HG02759 (cell line): ENCODE results near the gene ROBO1.

Source experiments
- ATAC-seq: cut with Tn5 transposase; IDR thresholded peaks from one replicate; pipeline ENCODE4 v1.9.1; 2021; ENCODE audit warnings: mild to moderate bottlenecking, moderate library complexity; ENCODE audit not compliant: unreplicated experiment

ROBO1 gene

DNA sequence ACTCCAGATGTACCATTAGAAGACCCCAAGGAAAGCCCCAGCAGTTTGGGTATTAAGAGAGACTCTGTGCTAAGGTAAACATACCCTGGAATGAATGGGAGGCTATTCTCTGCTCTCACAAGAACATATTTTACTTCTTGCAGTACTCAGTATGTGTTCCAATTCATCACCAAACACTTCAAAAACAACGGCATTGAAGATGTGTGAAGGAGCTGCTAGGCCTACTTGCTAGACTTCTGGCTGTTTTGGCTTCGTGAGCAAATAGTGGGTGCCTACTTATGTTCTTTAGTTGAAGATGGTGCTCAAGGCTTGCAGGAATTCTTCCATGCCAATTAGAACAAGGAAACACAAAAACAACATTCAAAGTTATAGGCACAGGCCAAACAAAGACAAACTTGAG, 514.5 kb downstream of the ROBO1 start:
- ATAC-seq, result no peak

DNA sequence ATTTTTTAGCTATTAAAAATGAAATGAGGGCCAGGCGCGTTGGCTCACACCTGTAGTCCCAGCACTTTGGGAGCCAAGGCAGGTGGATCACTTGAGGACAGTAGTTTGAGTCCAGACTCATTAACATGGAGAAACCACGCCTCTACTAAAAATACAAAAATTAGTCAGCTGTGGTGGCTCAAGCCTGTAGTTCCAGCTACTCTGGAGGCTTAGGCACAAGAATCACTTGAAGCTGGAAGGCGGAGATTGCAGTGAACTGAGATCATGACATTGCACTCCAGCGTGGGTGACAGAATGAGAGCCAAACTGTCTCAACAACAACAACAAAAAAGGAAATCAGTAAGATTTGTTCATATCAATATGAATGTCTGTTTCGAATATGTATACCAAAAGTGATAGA, 517.1 kb downstream of the ROBO1 start:
- no peak for ATAC-seq

DNA sequence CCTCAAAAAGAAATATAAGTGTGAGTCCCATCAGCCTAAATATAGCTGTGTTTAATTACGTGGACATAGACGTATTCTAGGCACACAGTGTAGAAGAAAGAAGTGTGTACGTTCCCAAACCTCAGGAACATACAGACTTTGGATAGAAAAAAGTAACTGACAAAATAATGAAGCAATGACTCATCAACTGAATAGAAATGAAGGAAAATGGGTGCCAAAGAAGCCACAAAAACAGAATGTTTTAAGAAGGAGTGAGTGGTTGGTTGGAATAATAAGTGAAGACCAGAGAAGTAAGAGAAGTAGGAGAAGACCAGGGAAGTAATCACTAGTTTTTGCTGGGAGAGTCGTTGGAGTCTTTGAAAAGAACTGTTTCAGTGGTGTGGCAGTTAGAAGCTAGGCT, 518.1 kb downstream of the ROBO1 start:
- no peak for ATAC-seq

DNA sequence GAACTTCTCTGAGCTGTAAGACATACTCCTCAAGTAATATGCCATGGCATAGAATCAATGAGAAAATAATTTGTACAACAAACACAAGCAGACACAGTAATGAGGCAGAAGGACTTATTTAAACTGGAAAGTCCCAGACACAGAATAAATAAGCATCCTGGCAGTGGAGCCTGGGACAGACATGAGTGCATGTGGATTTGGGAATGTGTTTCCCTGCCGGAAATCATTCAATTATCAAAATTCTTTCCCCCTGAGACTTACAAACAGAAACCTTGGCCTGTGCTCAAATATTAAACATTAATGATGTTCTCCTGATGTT, 520.1 kb downstream of the ROBO1 start:
- ATAC-seq, result no peak

DNA sequence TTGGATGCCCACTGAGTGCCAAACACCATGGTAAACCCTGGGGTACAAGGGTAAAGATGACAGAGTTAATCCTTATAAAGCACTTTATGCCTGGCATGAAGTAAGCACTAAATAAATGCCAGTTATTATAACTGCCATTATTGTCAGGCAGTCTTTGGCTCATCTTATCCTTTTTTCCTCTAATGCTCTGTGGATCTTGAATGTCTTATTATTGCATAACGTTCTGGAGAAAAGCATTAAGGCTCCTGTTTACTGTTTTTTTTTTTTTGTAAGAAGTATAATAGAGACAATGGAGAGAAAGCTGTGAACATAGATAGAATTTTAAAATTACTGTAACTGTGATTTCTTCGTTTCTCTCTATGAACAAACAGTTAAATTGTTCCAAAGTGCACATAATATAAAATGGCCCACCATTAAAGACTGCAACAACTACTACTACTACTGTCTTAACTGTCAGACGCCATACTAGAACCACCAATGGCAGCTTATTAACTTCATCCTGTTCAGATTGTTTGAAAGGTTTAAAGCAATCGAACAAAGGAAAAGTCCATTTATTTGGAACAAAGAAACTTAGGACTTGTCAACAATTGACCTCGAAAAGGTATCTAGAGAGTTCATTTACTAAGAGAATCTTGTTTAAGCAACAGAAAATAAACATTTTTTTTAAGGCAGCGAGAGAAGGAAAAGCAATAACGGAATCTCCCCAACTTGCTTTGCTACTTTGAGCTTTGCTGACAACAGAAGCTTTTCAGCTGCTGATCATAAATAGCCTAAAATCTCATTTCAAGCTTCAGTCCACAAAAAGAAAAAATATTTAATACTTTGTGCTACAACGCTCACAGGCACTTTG, 520.7 kb downstream of the ROBO1 start:
- no peak for ATAC-seq

DNA sequence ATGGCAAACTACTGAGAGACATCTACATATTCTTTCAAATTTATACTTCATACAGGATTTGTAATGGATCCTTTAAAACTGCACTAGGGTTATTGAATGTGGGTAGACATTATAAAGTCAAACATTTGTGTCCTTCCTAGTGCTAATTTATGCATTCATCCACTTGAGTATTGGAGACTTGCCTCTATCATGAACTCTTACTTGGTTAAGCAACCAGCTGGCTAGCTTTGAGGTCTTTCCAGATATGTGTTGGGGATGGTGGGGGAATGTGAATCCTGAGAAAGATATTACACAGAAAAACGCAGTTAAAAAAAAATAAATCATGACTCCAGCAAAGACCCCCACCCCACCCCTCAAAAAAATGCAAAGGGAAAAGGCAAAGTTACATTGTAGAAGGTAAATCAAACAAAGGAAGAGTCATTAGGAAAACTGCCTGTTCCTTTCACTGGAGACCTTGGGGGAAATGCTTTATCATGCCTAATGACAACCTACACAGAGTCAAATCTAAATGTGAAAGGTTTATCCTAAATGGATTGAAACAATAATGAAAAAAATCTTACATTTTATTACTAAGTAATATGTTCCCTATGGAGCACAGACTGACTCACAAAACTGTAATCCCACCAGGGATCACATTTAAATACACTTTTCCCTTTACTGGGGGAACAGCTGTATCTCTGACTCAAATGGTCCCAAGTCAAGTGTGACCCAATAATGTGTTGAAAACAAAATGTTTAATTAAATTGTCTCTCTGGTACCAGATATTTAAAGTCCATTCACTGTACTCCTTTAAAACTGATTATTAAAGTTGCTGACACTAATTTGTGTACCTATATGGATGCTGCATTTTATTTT, 522.3 kb downstream of the ROBO1 start:
- no peak for ATAC-seq

DNA sequence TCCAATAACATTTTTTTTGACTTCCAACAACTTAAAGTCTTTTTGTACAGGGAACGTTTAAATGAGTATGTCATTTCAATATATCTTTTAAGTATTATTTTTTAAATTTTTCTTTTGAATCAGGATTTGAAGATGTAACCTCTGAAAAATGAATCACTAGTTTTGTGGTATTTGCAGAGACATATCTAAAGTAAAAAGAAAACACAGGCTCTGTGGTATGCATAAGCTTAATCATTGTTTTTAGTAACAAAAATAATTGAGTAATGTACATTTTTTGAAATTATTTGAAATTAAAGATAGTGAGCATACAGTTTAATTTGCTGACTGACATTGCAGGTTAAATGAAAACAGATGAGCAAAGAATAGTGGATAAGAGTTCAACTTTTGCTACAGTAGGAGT, 531.3 kb downstream of the ROBO1 start:
- no peak for ATAC-seq

DNA sequence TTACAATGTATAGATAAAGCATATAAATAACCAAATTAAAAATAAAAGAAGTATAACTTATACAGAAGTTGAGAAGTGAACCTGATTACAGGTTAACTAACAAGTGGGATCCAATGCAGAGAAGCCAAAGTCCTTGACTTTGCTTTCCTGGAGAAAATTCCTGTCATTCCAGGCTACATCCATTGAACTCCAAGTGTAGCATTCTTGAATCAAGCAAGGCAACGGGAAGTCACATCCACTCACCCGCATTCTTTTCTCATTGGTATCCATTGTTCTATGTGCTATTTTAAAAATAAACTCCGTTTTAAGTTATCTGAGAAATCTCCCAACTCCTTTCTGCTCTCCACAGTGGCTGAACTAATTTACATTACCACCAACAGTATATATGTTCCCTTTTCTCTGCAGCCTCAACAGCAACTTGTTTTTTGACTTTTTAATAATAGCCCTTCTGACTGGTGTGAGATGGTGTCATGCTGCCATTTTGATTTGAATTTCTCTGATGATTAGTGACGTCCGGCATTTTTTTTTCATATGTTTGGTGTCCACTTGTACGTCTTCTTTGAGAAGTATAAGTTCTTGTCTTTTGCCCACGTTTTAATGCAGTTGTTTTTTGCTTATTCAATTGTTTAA, 534.3 kb downstream of the ROBO1 start:
- ATAC-seq, result no peak

DNA sequence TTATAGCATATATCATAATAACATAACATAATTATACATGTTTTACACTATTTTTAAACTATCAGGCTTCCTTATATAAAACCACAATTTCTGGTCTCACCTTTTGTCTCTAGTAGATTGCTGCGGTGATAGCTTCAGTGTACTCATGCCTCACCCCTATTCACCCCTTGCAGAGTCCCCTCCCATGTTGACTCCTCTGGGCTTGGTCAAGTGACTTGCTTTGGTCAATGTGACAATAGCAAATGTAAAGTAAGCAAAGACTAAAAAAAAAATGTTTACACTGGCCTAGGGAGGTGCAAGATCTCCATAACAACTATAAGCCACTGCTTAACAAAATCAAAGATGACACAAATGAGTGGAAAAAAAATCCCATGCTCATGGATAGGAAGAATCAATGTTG, 537.5 kb downstream of the ROBO1 start:
- ATAC-seq, result no peak

DNA sequence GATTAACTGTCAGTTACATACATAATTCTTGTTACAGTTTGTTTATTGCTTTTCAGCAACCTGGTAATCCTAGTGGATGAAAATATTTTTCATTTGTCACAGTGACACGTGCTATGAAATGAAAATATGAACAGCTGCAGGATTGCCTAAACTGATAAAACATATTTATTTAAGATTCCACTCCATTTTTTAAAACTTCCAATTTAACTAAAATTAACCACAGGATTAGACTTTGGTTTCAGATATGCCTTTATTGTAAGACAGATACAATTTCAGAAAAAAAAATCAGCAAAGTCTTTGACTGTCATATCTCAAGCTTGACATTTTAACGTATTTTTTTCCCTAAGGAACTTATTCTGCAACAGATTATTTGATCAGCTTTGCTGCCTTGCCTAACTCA, 550.7 kb downstream of the ROBO1 start:
- ATAC-seq, result no peak

DNA sequence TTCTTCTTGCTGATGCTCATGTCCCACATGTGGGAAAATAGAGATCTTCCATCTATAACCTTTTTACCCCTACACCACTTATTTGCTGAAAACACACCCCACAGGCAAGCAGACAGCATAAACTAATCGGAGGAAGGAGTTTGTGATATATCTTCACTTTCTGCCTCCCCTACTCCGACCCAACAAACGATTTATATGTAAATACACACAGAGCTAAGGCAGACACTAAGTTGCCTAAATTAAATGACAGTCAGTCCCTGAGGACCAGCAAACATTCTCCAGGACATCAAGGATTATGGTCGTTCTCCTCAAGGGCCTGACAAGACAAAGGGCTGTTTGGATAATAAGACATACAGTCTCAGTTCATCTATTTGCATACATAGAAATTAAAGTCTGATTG, 552.5 kb downstream of the ROBO1 start:
- no peak for ATAC-seq

DNA sequence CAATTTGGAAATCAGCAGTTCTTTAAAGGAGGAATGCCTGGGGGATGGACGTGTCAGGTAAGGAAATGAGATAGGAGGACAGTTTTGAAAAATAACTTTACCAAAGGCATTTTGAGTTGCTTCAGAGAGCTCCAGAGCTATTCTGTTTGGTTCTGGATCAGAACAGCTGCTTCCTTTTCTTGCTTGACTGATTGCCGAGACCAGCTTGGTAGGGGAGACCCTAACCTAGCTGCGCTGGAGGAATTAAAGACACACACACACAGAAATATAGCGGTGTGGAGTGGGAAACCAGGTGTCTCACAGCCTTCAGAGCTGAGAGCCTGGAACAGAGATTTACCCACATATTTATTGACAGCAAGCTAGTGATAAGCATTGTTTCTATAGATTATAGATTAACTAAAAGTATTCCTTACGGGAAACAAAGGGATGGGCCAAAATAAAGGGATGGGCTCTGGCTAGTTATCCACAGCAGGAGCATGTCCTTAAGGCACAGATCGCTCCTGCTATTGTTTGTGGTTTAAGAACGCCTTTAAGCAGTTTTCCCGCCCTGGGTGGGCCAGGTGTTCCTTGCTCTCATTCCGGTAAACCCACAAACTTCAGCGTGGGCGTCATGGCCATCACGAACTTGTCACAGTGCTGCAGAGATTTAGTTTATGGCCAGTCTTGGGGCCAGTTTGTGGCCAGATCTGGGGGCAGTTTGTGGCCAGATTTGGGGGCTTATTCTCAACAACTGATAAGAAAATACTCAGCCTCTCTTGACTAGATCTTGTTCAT, 556.0 kb downstream of the ROBO1 start:
- ATAC-seq, result no peak

DNA sequence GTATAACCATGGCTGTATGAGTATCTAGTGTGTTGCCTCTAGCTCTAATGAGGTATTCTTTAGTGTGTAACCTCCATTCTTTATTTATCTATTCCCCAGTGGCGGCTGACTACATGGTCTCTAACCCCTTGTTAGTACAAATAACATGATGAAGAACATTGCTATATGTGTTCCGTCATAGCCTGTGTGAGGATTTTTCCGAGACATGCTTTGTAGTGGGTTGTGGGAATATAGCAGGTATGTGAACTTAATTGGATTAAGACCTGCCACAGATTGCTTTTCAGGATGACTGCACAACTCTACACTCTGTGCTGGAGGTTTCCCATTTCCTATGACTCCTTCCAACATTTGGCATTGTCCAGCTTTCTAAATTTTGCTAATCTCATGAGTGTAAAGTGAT, 563.4 kb downstream of the ROBO1 start:
- no peak for ATAC-seq

DNA sequence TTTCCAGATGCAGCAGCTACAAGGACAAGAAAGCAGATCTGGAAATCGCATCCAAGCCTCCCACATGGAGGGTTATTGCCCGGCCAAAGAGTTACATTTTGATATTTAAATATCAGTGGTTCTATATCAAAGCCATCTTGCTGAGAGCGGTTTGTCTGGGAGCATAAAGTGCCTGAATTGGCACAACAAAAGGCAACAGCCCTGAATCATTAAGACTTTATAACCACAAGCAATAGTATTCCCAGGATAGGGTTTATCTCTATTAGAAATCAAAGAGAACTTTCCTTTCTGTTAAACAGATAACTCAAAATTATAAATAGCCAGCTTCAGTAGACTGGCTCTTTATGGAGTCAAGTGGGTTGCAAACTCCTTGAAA, 564.7 kb downstream of the ROBO1 start:
- ATAC-seq, result no peak

DNA sequence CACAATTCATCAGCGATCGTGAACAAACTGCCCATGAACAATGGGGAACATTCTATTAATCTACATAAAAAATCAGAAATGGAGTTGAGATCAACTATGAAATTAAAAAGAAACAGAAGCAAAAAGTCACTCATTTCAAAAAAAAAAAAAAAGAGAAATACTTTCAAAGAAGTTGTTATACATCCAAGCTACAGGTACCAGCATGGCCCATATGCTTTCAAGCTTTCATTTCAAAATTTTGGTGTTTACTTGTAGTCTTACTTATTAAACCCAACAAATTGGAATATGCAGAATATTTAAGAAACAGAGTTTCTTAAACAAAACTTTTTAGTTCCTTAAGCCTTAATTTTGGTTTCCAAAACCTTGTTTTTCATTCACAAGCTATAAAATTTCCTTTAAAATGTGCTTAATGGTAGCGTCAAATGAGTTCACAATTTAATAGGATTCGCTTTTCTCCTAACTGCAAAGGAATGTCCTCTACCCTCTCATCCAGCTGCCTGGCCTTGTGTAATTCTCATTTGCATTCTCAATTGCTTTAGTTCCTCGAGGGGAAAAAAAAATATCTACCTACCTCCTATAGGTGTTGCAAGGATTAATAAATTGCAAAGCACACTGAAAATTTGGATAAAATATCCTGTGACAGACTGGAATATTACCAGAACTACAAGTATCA, 565.2 kb downstream of the ROBO1 start:
- ATAC-seq, result no peak

DNA sequence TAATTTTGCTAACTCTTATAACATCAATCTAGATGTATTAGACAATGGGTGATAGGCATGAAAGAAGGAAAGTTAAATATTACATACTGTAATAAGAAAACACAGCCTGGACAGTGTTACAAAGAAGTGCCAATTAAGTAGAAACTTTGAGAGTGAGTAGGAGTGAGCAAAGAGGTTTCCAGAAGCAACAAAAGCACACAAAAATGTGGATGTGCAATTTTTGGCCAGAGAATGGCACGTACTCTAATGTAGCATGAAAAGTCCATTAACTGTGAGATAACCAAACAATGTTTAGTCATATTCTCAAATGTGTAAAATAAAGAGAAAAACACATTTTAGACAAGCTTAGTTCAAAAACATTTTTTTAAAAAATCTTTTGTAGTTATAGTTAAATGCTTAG, 567.3 kb downstream of the ROBO1 start:
- no peak for ATAC-seq

DNA sequence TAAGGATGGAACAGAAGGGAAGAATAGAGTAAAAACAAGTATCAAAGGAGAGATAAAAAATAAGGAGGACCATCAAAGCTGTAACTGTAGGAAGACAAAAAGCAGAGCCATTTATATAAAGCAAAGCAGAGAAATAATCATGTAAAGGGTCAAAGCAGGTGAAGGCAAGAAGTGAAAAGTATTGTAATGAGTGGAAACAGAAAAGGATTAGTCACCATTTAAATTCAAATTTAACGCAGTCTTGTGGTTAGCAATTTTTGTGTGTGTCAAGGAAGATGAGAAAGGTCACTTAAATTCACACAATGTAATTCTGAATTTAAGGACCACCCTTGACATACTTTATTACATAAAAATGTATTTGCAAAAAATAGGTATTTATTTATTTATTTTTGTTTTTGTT, 567.8 kb downstream of the ROBO1 start:
- no peak for ATAC-seq

DNA sequence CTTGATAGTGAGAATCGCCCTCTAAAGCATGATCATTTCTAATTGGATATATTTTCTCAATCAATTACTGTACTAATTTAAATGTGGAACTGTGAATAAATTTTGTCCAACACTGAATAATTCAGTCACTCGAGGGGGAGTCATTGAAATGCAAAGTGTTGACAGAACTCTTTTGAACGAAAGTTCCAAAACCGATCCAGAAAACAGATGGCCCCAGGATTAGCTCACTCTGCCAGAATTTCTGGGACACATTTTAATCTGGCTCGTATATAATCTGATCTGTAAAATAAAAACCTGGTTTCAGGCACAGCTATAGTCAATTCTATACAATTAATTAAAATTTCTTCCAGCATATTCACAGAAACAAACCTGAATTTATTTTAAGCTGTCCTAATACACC, 580.4 kb downstream of the ROBO1 start:
- ATAC-seq, result no peak

DNA sequence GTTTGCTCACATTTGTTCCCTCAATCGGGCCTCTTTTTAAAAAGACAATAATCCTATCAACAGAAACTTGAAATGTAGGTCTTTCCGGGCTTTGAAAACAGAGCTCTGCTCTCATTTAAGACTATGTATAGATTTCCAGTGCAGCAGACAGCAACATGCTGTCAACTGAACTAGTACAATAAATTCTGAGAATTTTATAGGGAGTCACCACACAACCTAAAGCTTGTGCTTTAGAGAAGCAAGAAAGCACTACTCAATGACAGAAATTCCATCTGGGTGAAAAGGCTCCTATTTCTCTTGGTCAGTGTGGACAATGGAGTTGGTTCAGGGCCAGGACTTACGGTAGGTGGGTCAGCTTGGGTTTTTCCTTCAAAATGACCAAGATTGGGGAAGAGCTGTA, 583.5 kb downstream of the ROBO1 start:
- ATAC-seq, result no peak

DNA sequence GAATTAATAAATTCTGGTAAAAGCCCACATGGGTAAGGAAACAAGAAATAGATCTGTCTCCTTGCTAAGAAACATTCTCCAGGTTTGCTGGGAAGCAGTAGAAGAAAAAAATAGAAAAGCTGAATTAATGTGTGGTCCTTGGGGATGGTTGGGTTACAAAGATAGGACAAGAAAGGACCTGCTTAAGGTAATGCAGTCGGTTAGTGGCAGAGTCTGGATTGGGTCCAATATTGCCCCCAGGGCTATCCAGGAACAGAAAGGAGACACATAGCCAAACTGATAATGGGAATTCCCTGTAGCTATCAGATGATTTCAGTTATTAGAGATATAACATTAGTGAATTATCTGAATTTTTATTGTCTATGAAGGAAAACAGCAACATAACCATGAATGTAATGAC, 584.3 kb downstream of the ROBO1 start:
- no peak for ATAC-seq
